ENCODE measurements around the gene CHD5.
"Not testable (repeated sequence)": the region's sequence is repeated elsewhere in the genome, so short reads cannot be mapped to it uniquely, and the experiment has no call there.

CHD5 gene

GRCh38 chr1:6068932-6069331, 111.2 kb downstream of the CHD5 start:
- in situ Hi-C loops (cut with MboI; ENCODE audit: low sequenced_read_pairs) = no loop called here

GRCh38 chr1:6068073-6068472, 112.0 kb downstream of the CHD5 start:
- in situ Hi-C loops (cut with MboI; ENCODE audit: low sequenced_read_pairs) = no loop called here

- in situ Hi-C loops (cut with MboI; ENCODE audit: low sequenced_read_pairs) = no loop called here
Observed at GRCh38 chr1:6066680-6067079, 113.4 kb downstream of the CHD5 start.

DNA sequence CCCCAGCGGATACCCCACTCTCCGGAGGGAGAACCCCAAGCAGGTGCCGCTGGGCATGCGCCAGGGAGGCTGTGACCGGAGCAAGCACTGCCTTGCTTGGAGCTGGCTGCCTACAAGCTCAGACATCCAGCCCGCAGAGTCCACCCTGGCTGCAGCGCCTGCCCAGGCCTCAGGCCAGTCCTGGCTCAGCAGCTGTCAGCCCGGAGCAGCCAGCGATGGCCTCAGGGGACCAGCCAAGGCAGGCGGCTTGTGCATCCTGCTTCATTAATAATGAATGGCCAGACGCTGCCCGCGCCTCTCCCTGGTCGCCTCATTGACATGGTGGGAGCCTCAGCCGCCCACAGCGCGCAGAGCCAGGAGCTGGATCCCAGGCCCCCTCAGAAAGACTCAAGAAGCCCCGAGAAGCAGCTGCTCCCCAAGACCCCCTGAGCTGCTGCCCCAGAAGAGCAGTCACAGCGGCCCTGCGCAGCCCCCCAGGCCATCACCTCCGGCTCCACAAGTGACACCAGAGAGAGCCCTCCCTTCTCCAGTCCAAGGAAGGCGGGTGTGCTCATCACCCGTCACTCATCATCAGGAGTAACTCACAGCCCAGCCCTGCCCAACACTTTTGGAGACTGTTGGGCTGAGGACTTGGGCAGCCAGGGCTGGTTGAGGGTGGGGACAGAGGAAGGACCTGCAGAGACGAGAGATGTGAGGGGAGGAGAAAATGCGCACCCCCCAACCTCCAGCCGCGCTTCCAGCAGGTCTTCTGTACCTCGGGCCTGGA, 114.8 kb downstream of the CHD5 start:
- in situ Hi-C loops (cut with MboI; ENCODE audit: low sequenced_read_pairs) = no loop called here

GRCh38 chr1:6063532-6064053, 116.5 kb downstream of the CHD5 start:
- in situ Hi-C loops (cut with MboI; ENCODE audit: low sequenced_read_pairs) = not testable (repeated sequence)

- in situ Hi-C loops (cut with MboI; ENCODE audit: low sequenced_read_pairs) = no loop called here
Observed at GRCh38 chr1:6062670-6063069, 117.5 kb downstream of the CHD5 start.

DNA sequence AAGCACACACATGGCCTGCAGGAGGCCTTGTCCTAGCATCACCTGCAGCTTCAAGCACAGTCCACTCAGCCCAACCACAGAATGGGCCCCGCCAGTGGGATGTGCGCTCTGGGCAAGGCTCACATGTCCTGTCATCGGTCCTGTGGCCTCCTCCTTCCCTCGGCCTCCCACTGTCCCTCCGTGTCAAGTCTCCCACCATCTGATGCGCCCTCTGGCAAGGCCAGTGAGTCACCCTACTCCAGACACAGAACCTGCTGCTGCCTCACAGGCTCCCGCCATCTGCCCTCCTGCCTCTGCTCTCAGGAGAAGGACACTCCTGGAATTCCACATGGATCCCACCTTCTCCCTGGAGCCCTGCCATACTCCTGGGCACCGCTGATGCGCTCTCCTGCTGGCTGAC, 120.3 kb downstream of the CHD5 start:
- in situ Hi-C loops (cut with MboI; ENCODE audit: low sequenced_read_pairs) = no loop called here

- in situ Hi-C loops (cut with MboI; ENCODE audit: low sequenced_read_pairs) = no loop called here
Observed at GRCh38 chr1:6057170-6057845, 122.8 kb downstream of the CHD5 start.

GRCh38 chr1:6056572-6056948, 123.6 kb downstream of the CHD5 start:
- in situ Hi-C loops (cut with MboI; ENCODE audit: low sequenced_read_pairs) = no loop called here

- in situ Hi-C loops (cut with MboI; ENCODE audit: low sequenced_read_pairs) = no loop called here
Observed at GRCh38 chr1:6054596-6054995, 125.5 kb downstream of the CHD5 start.

- in situ Hi-C loops (cut with MboI; ENCODE audit: low sequenced_read_pairs) = no loop called here
Observed at GRCh38 chr1:6053206-6053546, 126.9 kb downstream of the CHD5 start.

DNA sequence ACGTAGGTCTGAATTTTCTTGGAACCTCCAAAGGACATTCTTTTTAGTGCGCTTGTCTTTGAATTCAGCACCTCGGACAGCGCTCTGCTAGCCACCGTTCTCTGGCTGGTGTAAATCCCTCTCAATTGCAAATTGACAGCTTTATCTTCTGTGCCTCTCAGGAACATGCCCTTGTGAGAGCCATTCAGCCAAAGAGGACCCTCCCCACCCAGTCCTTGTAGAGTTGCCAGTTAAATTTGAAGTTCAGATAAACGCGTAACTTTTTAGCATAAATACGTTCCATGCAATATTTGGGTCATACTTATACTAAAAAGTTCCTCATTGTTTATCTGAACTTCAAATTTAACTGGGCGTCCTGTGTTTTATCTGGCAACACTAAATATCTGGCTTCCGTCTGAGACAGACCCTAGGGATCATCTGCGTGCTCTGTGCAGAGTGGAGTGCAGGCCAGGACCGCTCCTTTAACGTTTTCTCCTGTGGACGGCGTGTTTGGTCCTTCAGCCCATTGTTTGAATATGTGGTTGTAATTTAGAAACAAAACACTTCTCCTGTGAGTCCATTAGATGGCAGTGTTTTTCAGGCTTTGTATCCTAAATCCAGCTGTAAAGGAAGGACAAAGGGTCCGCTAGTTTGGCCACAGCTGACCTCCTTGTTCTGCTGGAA, 127.4 kb downstream of the CHD5 start:
- in situ Hi-C loops (cut with MboI; ENCODE audit: low sequenced_read_pairs) = no loop called here
